H1 (cell line): ENCODE results near the gene RAB21. TPM values are rescaled to one million over a fixed set of nuclear protein-coding genes. Genes with fewer than 3 reads are reported as not detected.

Experiments used
- BRCA1 ChIP-seq: IDR thresholded peaks from 2 replicates; pipeline ENCODE4 v1.6.1; 2012; ENCODE audit warnings: low read depth, low read length, improper control_type of control experiment
- CEBPB ChIP-seq: IDR thresholded peaks from 2 replicates; pipeline ENCODE4 v1.6.1; 2012; ENCODE audit warnings: low read depth, low read length
- HDAC2 ChIP-seq, 2 experiments: fragments of 300-600 bp in 1 of 2; sonication (generic) in 1 of 2; IDR thresholded peaks; 2 replicates each; pipeline ENCODE4 v1.6.1; 2011 to 2012; ENCODE audit warnings: low read depth in 2 of 2, low read length in 2 of 2, mild to moderate bottlenecking in 2 of 2, moderate library complexity in 2 of 2, borderline replicate concordance in 1 of 2, inconsistent platforms in 1 of 2
- KDM1A ChIP-seq: fragments of 200-600, 300-600 bp; sonication (generic); IDR thresholded peaks from 2 replicates; pipeline ENCODE4 v1.7.1; 2016; ENCODE audit warnings: mild to moderate bottlenecking, low read length, borderline replicate concordance
- RXRA ChIP-seq: IDR thresholded peaks from 2 replicates; pipeline ENCODE4 v1.6.1; 2011; ENCODE audit warnings: low read depth, mild to moderate bottlenecking, low read length, moderate library complexity; ENCODE audit not compliant: insufficient read depth
- YY1 ChIP-seq: IDR thresholded peaks from 2 replicates; pipeline ENCODE4 v1.6.1; 2011; ENCODE audit warnings: low read depth, mild to moderate bottlenecking, low read length
- polyA plus RNA-seq, 7 experiments: library from polyadenylated mRNA; depleted of rRNA in 3 of 7; stranded (reverse) in 5 of 7; unstranded in 2 of 7; fragments of >200 nt in 5 of 7; fragments of 200-250 nt in 2 of 7; gene quantifications; 1 replicate in 5 of 7; 2 replicates in 1 of 7; 4 replicates in 1 of 7; pipeline versions ENCODE4 v1.2.1 to v1.2.3, GENCODE V29; 2011 to 2013; ENCODE audit warnings: missing spikeins in 2 of 7, mixed read lengths in 2 of 7
- total RNA-seq: library from RNA; stranded (reverse); fragmentation: NEBNext Ultra II Directional; extraction: Animal tissue kit (Norgen Biotek cat#: 25700); gene quantifications from 2 replicates; pipeline ENCODE4 v1.2.1, GENCODE V29; 2021
- TF ChIP-seq, protein P1 (sequence below): fragments of 300-600 bp; sonication (generic); IDR thresholded peaks from 2 replicates; pipeline ENCODE4 v1.7.1; 2012; ENCODE audit warnings: low read length, moderate library complexity, mild to moderate bottlenecking, inconsistent platforms; ENCODE audit not compliant: insufficient replicate concordance

The RAB21 gene
- total and polyA plus RNA-seq, 2 of the 8 experiments (the other 6 are each of a cell fraction or from before 2014, with no cell fraction given): 1.2 to 47.2 TPM

DNA sequence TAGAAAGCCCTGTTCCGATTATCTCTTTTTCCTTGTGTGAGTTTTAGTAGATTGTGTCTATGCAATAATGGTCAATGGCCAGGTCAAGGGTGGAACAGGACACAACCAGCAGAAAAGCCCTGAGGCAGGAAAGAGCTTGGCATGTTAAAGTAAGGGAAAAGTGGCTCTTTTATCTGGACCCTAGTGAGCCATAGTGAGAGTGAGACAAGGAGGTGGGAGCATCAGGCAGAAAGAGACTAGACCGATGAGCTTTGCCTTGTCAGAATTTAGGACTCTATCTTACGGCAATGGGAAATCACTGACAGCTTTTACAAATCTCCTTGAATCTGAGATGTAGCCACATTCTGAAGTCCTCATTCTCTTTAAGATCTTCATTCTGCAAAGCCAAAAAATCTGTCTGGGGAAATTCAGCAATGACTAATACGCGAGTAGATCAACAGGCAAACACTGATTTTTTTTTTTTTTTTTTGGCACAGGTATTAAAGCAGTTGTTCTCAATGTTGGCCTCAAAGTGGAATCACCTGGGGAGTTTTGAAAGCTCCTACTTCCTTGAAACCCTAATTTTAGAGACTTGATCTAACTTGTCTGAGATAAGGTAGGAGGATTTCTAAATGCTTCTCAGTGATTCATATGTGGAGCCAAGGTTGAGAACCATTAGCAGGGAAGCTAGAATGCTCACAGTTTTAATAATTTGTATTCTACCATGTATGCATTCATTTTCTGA, 34.9 kb upstream of the RAB21 start (continued):
- TF ChIP-seq, protein P1, sequence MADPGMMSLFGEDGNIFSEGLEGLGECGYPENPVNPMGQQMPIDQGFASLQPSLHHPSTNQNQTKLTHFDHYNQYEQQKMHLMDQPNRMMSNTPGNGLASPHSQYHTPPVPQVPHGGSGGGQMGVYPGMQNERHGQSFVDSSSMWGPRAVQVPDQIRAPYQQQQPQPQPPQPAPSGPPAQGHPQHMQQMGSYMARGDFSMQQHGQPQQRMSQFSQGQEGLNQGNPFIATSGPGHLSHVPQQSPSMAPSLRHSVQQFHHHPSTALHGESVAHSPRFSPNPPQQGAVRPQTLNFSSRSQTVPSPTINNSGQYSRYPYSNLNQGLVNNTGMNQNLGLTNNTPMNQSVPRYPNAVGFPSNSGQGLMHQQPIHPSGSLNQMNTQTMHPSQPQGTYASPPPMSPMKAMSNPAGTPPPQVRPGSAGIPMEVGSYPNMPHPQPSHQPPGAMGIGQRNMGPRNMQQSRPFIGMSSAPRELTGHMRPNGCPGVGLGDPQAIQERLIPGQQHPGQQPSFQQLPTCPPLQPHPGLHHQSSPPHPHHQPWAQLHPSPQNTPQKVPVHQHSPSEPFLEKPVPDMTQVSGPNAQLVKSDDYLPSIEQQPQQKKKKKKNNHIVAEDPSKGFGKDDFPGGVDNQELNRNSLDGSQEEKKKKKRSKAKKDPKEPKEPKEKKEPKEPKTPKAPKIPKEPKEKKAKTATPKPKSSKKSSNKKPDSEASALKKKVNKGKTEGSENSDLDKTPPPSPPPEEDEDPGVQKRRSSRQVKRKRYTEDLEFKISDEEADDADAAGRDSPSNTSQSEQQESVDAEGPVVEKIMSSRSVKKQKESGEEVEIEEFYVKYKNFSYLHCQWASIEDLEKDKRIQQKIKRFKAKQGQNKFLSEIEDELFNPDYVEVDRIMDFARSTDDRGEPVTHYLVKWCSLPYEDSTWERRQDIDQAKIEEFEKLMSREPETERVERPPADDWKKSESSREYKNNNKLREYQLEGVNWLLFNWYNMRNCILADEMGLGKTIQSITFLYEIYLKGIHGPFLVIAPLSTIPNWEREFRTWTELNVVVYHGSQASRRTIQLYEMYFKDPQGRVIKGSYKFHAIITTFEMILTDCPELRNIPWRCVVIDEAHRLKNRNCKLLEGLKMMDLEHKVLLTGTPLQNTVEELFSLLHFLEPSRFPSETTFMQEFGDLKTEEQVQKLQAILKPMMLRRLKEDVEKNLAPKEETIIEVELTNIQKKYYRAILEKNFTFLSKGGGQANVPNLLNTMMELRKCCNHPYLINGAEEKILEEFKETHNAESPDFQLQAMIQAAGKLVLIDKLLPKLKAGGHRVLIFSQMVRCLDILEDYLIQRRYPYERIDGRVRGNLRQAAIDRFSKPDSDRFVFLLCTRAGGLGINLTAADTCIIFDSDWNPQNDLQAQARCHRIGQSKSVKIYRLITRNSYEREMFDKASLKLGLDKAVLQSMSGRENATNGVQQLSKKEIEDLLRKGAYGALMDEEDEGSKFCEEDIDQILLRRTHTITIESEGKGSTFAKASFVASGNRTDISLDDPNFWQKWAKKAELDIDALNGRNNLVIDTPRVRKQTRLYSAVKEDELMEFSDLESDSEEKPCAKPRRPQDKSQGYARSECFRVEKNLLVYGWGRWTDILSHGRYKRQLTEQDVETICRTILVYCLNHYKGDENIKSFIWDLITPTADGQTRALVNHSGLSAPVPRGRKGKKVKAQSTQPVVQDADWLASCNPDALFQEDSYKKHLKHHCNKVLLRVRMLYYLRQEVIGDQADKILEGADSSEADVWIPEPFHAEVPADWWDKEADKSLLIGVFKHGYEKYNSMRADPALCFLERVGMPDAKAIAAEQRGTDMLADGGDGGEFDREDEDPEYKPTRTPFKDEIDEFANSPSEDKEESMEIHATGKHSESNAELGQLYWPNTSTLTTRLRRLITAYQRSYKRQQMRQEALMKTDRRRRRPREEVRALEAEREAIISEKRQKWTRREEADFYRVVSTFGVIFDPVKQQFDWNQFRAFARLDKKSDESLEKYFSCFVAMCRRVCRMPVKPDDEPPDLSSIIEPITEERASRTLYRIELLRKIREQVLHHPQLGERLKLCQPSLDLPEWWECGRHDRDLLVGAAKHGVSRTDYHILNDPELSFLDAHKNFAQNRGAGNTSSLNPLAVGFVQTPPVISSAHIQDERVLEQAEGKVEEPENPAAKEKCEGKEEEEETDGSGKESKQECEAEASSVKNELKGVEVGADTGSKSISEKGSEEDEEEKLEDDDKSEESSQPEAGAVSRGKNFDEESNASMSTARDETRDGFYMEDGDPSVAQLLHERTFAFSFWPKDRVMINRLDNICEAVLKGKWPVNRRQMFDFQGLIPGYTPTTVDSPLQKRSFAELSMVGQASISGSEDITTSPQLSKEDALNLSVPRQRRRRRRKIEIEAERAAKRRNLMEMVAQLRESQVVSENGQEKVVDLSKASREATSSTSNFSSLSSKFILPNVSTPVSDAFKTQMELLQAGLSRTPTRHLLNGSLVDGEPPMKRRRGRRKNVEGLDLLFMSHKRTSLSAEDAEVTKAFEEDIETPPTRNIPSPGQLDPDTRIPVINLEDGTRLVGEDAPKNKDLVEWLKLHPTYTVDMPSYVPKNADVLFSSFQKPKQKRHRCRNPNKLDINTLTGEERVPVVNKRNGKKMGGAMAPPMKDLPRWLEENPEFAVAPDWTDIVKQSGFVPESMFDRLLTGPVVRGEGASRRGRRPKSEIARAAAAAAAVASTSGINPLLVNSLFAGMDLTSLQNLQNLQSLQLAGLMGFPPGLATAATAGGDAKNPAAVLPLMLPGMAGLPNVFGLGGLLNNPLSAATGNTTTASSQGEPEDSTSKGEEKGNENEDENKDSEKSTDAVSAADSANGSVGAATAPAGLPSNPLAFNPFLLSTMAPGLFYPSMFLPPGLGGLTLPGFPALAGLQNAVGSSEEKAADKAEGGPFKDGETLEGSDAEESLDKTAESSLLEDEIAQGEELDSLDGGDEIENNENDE: no peak
- TF ChIP-seq CEBPB (no peak), HDAC2 (IDR thresholded peaks at IDR 0.05; ENCODE audit: borderline replicate concordance in 1 of 2, low read depth in 2 of 2, low read length in 2 of 2) (no peak), KDM1A (no peak), YY1 (no peak), BRCA1 (no peak), RXRA (no peak)
